Adrenal gland (tissue), 5 donors: ENCODE measurements around the gene SEMA5A.

Experiments used
- POLR2A ChIP-seq, 2 donors: fragments of 450-650 bp; IDR thresholded peaks; one replicate each; pipeline ENCODE4 v1.6.1; 2017; ENCODE audit warnings: antibody characterized with exemption in 2 of 2, mild to moderate bottlenecking in 2 of 2, moderate library complexity in 1 of 2
- TF ChIP-seq, protein P1 (sequence below), 6 experiments: fragments of 450-650 bp in 4 of 6; fragments of 200-600 bp in 2 of 6; sonication (generic) in 1 of 6; IDR thresholded peaks; 1 replicate in 5 of 6; 2 replicates in 1 of 6; pipeline versions ENCODE4 v1.5.1 to v1.8.0; 2016 to 2021; ENCODE audit warnings: antibody characterized with exemption in 6 of 6, mild to moderate bottlenecking in 2 of 6, moderate library complexity in 1 of 6
- donor health status: DM: no; HTN: no; CAD: no.

DNA sequence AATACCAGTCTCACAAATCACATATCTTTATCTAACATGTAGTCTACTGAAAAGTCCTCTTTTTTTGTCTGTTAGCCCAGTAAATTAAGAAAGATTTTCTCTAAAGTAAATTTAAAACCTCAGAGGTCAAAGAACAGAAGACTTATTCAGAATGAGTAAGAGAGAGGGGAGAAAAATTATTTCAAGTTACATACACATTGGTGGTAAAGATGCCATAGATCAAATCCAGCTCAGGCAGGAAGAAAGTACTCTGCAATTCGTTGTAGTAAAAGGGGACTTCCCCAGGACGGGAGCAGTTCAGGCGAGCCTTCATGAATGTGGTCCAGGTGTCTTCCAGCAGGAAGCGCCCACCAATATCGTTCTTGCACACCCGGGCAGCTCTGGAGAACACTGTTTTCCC lies 344.1 kb downstream of the SEMA5A start:
- TF ChIP-seq, protein P1, sequence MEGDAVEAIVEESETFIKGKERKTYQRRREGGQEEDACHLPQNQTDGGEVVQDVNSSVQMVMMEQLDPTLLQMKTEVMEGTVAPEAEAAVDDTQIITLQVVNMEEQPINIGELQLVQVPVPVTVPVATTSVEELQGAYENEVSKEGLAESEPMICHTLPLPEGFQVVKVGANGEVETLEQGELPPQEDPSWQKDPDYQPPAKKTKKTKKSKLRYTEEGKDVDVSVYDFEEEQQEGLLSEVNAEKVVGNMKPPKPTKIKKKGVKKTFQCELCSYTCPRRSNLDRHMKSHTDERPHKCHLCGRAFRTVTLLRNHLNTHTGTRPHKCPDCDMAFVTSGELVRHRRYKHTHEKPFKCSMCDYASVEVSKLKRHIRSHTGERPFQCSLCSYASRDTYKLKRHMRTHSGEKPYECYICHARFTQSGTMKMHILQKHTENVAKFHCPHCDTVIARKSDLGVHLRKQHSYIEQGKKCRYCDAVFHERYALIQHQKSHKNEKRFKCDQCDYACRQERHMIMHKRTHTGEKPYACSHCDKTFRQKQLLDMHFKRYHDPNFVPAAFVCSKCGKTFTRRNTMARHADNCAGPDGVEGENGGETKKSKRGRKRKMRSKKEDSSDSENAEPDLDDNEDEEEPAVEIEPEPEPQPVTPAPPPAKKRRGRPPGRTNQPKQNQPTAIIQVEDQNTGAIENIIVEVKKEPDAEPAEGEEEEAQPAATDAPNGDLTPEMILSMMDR (IDR thresholded peaks at IDR 0.05) = no peak
- no peak for TF ChIP-seq POLR2A (IDR thresholded peaks at IDR 0.05)
